WTC11 (cell line): ENCODE measurements around the gene GLYR1.

Experiments used
- ATF3 ChIP-seq: sonication (generic); formaldehyde crosslinking; conservative IDR thresholded peaks from 2 replicates; pipeline ENCODE4 v1.8.1; 2022; ENCODE audit warnings: mild to moderate bottlenecking, missing genetic modification reagents
- CTCF ChIP-seq: fragments of 200-600 bp; IDR thresholded peaks from 2 replicates; pipeline ENCODE4 v1.8.0; 2022; ENCODE audit warnings: antibody characterized with exemption
- E2F4 ChIP-seq: sonication (generic); formaldehyde crosslinking; IDR thresholded peaks from 2 replicates; pipeline ENCODE4 v1.8.1; 2022; ENCODE audit warnings: low read depth, mild to moderate bottlenecking, moderate library complexity, missing genetic modification reagents, borderline replicate concordance
- ESRRA ChIP-seq: sonication (generic); formaldehyde crosslinking; IDR thresholded peaks from 2 replicates; pipeline ENCODE4 v1.8.1; 2022; ENCODE audit warnings: mild to moderate bottlenecking, missing genetic modification reagents, borderline replicate concordance
- ZBTB21 ChIP-seq: sonication (generic); formaldehyde crosslinking; IDR thresholded peaks from 2 replicates; pipeline ENCODE4 v1.8.1; 2023; ENCODE audit warnings: mild to moderate bottlenecking, missing genetic modification reagents, borderline replicate concordance

GRCh38 chr16:4894276-4895150, 47.4 kb upstream of the GLYR1 start:
- TF ChIP-seq CTCF: no peak
- TF ChIP-seq ATF3 (CRISPR knock-in tag): no peak
- TF ChIP-seq ESRRA (CRISPR knock-in tag): no peak
- no peak for TF ChIP-seq E2F4 (CRISPR knock-in tag)
- no peak for TF ChIP-seq ZBTB21 (CRISPR knock-in tag)
